Lower lobe of right lung (tissue), 2 donors: ENCODE results near the gene DIS3L. TPM values are rescaled to one million over a fixed set of nuclear protein-coding genes. Genes with fewer than 3 reads are reported as not detected.

Experiments
- ATAC-seq, 2 donors: fragments of 200-7000 bp; cut with Tn5 transposase; one replicate each; pipeline ENCODE4 v1.9.1; 2020 to 2022; ENCODE audit warnings: mild to moderate bottlenecking in 2 of 2, moderate library complexity in 2 of 2
- DNase-seq: peaks from one replicate; pipeline ENCODE4 v3.0.0-alpha.2; 2020
- H3K27ac ChIP-seq: fragments of 200-600 bp; one replicate; pipeline ENCODE4 v1.8.0; 2022
- H3K27me3 ChIP-seq: fragments of 200-600 bp; one replicate; pipeline ENCODE4 v1.8.0; 2022; ENCODE audit warnings: low read depth
- H3K36me3 ChIP-seq: fragments of 200-600 bp; one replicate; pipeline ENCODE4 v1.8.0; 2022; ENCODE audit warnings: mild to moderate bottlenecking
- H3K4me1 ChIP-seq: fragments of 200-600 bp; one replicate; pipeline ENCODE4 v1.8.0; 2022
- H3K4me3 ChIP-seq: fragments of 200-600 bp; one replicate; pipeline ENCODE4 v1.8.0; 2022; ENCODE audit warnings: mild to moderate bottlenecking
- H3K9me3 ChIP-seq: fragments of 200-600 bp; one replicate; pipeline ENCODE4 v1.8.0; 2022
- intact Hi-C: fragments of 100-400 bp; cut with DNase I; formaldehyde crosslinking; loops from one replicate; pipeline ENCODE4 v1.11.0; 2022
- total RNA-seq: library from RNA; stranded (reverse); fragmentation: NEBNext Ultra II Directional; extraction: Animal tissue kit (Norgen Biotek cat#: 25700); gene quantifications from one replicate; pipeline ENCODE4 v1.2.1, GENCODE V29; 2021
- TF ChIP-seq, protein P1 (sequence below): fragments of 200-600 bp; IDR thresholded peaks from one replicate; pipeline ENCODE4 v1.8.0; 2022; ENCODE audit warnings: antibody characterized with exemption, mild to moderate bottlenecking
- donor health status: DM: no; HTN: yes; CAD: no; lungs with severe emphysema.

Gene DIS3L
- total RNA-seq, 1 donor from 2014 or later = 29.2 TPM

DNA sequence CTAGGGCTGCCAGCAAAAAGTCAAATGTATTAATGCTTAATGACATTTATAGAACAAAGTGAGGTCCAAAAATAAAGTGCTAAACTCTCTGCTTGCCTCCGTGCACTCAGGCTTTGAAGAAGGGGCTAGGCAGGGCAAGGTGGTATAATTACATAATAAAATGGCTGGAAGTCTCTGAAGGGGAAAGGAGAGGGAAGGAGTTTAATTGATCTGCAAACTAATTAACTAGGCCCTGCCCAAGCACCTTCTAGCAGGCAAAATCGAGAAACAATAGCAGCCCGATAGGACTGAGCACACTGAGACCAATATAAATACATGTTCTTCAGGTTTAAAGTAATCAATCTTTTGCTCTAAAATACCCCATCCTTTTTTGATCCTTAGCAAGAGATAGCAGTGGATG lies 13.0 kb downstream of the DIS3L start:
- intact Hi-C loops = no loop called here

DNA sequence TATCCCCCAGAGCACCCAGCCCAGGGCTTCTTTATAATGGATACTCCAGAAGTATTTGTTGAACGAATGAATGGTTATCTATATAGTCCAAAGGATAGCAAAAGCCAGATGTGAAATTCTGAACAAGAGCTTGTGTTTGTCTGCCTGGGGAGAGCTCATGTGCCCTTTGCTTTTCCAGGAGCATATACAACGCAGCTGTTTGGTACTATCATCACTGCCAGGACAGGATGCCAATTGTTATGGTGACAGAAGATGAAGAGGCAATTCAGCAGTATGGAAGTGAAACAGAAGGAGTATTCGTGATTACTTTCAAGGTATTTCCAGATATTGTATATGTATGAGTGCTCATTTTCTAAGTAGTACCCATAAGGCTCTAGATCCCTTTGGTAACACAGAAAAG lies 15.2 kb downstream of the DIS3L start:
- ATAC-seq (no peak), DNase-seq (no peak)
- Histone ChIP-seq H3K4me1 (no peaks in the 10 kb centered on the region), H3K27me3 (no peaks in the 10 kb centered on the region), H3K9me3 (no peaks in the 10 kb centered on the region), H3K4me3 (no peak overlapping the region), H3K27ac (no peak overlapping the region), H3K36me3 (peaks cover 80% of the 10 kb centered on the region)
- intact Hi-C loops = no loop called here
- TF ChIP-seq, protein P1, sequence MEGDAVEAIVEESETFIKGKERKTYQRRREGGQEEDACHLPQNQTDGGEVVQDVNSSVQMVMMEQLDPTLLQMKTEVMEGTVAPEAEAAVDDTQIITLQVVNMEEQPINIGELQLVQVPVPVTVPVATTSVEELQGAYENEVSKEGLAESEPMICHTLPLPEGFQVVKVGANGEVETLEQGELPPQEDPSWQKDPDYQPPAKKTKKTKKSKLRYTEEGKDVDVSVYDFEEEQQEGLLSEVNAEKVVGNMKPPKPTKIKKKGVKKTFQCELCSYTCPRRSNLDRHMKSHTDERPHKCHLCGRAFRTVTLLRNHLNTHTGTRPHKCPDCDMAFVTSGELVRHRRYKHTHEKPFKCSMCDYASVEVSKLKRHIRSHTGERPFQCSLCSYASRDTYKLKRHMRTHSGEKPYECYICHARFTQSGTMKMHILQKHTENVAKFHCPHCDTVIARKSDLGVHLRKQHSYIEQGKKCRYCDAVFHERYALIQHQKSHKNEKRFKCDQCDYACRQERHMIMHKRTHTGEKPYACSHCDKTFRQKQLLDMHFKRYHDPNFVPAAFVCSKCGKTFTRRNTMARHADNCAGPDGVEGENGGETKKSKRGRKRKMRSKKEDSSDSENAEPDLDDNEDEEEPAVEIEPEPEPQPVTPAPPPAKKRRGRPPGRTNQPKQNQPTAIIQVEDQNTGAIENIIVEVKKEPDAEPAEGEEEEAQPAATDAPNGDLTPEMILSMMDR = no peak

More for the DNA sequence above, 13.0 kb downstream of the DIS3L start:
- H3K27me3 ChIP-seq = no peaks in the 10 kb centered on the region
- TF ChIP-seq, protein P1 = no peak
- peaks cover 72% of the 10 kb centered on the region for H3K36me3 ChIP-seq
- no peaks in the 10 kb centered on the region for H3K4me1 ChIP-seq
- no peak overlapping the region for H3K4me3 ChIP-seq
- no peaks in the 10 kb centered on the region for H3K9me3 ChIP-seq
- DNase-seq (no peak), ATAC-seq (no peak)
- no peak overlapping the region for H3K27ac ChIP-seq

DNA sequence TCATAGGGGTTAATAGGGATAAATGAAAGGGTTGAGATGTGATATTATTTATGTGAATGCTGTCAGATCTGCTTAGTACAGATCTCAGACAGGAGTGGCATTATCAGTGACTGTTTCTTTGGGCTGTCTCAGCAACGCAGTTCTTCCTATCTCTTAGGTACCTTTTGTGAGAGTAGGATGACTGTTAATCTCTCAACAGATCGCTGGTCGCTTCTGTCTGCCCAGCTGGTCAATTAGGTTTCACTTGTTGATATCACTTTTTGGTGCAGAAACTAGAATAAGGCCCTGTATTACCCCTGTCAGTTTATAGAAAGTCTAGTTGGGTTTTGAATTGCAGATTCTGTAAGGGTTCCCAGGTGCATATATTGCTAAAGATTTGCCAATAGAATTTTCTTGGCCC lies 16.5 kb downstream of the DIS3L start:
- TF ChIP-seq, protein P1 = no peak
- DNase-seq (no peak), ATAC-seq (no peak)
- Histone ChIP-seq H3K27ac (no peak overlapping the region), H3K27me3 (no peaks in the 10 kb centered on the region), H3K4me3 (no peak overlapping the region), H3K9me3 (no peaks in the 10 kb centered on the region), H3K4me1 (no peaks in the 10 kb centered on the region), H3K36me3 (peaks cover 92% of the 10 kb centered on the region)
- intact Hi-C loops = no loop called here

DNA sequence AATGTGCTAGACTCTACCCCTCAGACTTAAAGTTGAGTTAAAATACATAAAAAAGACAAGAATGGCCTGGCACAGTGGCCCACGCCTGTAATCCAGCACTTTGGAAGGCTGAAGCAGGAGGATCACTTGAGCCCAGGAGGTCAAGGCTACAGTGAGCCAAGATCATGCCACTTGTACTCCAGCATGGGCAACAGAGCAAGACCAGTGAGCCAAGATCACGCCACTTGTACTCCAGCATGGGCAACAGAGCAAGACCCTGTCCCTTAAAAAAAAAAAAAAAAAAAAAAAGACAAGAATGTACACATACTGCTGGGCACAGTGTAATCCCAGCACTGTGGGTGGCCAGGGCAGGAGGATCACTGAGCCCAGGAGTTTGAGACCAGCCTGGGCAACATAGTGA lies 17.4 kb downstream of the DIS3L start:
- intact Hi-C loops = no loop called here
- TF ChIP-seq, protein P1 = no peak
- Histone ChIP-seq H3K9me3 (no peaks in the 10 kb centered on the region), H3K36me3 (peaks cover 94% of the 10 kb centered on the region), H3K4me3 (no peak overlapping the region), H3K27ac (no peak overlapping the region), H3K4me1 (no peaks in the 10 kb centered on the region), H3K27me3 (no peaks in the 10 kb centered on the region)
- DNase-seq (no peak), ATAC-seq (no peak)

DNA sequence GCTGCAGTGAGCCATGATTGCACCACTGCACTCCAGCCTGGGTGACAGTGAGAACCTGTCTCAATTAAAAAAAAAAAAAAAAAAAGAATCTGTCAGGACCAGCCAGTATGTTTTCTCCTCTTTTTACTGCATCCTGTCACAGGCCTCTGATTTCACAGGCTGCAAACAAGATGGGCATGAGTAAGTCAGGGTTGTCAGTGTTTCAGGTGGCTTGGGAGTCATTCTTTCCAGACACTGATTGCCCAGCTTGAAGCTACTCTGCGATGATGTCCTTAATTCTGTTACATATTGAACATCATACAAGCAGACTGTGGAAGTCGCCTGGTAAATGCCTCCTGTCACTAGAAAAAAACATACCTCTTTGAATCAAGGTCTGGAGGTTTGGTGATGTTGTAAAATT lies 18.8 kb downstream of the DIS3L start:
- ATAC-seq (no peak), DNase-seq (no peak)
- H3K27ac ChIP-seq = no peak overlapping the region
- no peaks in the 10 kb centered on the region for H3K4me1 ChIP-seq
- H3K27me3 ChIP-seq = no peaks in the 10 kb centered on the region
- TF ChIP-seq, protein P1 = no peak
- H3K9me3 ChIP-seq = no peaks in the 10 kb centered on the region
- intact Hi-C loops = no loop called here
- peaks cover 97% of the 10 kb centered on the region for H3K36me3 ChIP-seq
- no peak overlapping the region for H3K4me3 ChIP-seq

DNA sequence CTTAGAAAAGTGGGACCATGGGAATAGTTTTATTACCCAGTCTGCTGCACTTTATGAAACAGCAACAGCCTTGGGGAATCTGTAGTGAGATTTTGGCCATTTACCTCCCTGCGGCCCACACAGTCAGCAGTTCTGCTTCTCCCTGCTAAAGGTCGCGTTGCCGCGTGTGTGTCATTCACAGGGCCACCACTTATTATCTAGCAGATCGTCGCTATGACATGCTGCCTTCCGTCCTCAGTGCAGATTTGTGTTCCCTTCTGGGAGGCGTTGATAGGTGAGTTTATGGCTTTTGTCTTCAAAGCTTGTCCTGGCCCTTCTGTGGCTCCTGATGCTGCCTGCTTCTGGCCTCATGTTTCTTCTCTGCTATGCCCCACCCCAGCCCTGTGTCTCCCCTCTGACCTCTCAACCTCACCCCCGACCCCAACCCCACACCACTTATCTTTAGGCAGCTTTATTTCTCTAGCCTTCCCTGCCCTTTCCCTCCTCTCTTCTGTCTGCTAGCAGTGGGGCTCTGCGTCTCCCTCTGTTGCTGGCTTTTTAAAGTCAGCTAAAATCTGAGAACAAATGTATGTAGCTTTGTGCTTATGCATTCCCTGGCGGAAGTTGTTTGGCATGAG lies 30.1 kb downstream of the DIS3L start:
- TF ChIP-seq, protein P1 = no peak
- no peaks in the 10 kb centered on the region for H3K4me1 ChIP-seq
- intact Hi-C loops = no loop called here
- no peak overlapping the region for H3K4me3 ChIP-seq
- H3K27me3 ChIP-seq = no peaks in the 10 kb centered on the region
- H3K27ac ChIP-seq = no peak overlapping the region
- ATAC-seq = no peak
- peaks cover 100% of the 10 kb centered on the region for H3K36me3 ChIP-seq
- DNase-seq = no peak
- no peaks in the 10 kb centered on the region for H3K9me3 ChIP-seq
